ENCODE data around the gene C16orf95.

GRCh38 chr16:87352818-87353217 lies 35.6 kb upstream of the C16orf95 start:
- TF ChIP-seq EZH2 (IDR thresholded peaks at IDR 0.05; ENCODE audit: borderline replicate concordance, low read depth, low read length, poor library complexity, severe bottlenecking) (no peak), CTCF (conservative IDR thresholded peaks at IDR 0.05; ENCODE audit: low read depth, low read length) (no peak)

All from A673 (cell line).